NCI-H446 treated with DMSO at 0.1 percent for 48 hours (cell line): ENCODE measurements around the gene IZUMO4.

Experiments used
- DNase-seq: peaks from one replicate; lab custom pipeline; 2025; lab: John Stamatoyannopoulos, UW

The IZUMO4 gene

GRCh38 chr19:2148482-2149135, 51.9 kb downstream of the IZUMO4 start:
- DNase-seq = no peak
